ENCODE data around the gene LLCFC1. TPM values are rescaled to one million over a fixed set of nuclear protein-coding genes. Genes with fewer than 3 reads are reported as not detected.

LLCFC1 gene
- total RNA-seq, 2 experiments from 2014 or later, result not detected

- CTCF ChIA-PET (ENCODE audit: unreplicated experiment), result no interaction called here
- H3K79me2 ChIP-seq (ENCODE audit: insufficient read depth, low read depth, low read length), result no peaks in the 10 kb centered on the region
- TF ChIP-seq CTCF (conservative IDR thresholded peaks at IDR 0.05; ENCODE audit: low read length) (no peak), EZH2phosphoT487 (IDR thresholded peaks at IDR 0.05; ENCODE audit: borderline replicate concordance, low read depth, low read length) (no peak)
- POLR2A ChIA-PET, result no interaction called here
- H3K36me3 ChIP-seq (ENCODE audit: insufficient read depth, low read length), result no peaks in the 10 kb centered on the region
- no peak overlapping the region for H3K27ac ChIP-seq (ENCODE audit: low read depth, low read length, poor library complexity, severe bottlenecking)
- intact Hi-C loops (cut with micrococcal nuclease; ENCODE audit: unreplicated experiment), result no loop called here
- no peaks in the 10 kb centered on the region for H4K20me1 ChIP-seq (ENCODE audit: insufficient read depth, low read length)
- H3K9me3 ChIP-seq (ENCODE audit: low read length), result no peaks in the 10 kb centered on the region
- no peak overlapping the region for H3K4me3 ChIP-seq (ENCODE audit: low read depth, low read length, poor library complexity, severe bottlenecking)
- H3K9me2 ChIP-seq (ENCODE audit: insufficient read depth, low read length), result 0 out of 2 replicates have a peak, but pooled peaks cover 4% of the 10 kb centered on the region
- H2AFZ ChIP-seq (ENCODE audit: low read length), result no peak overlapping the region
- no TSS peak for BruUV-seq (replicated peaks)
- H3K4me1 ChIP-seq (ENCODE audit: insufficient read depth, low read length, poor library complexity, severe bottlenecking), result peaks cover 12% of the 10 kb centered on the region
- no peak overlapping the region for H3K4me2 ChIP-seq (ENCODE audit: low read length)
- DNase-seq (ENCODE audit: low spot score), result no peak
Observed at GRCh38 chr7:142930126-142930730, 9.1 kb upstream of the LLCFC1 start.

GRCh38 chr7:142932386-142933091 is 6.7 kb upstream of the LLCFC1 start:
- CTCF ChIA-PET (ENCODE audit: unreplicated experiment), result no interaction called here

More at GRCh38 chr7:142932386-142933091, 6.7 kb upstream of the LLCFC1 start:
- Histone ChIP-seq H2AFZ (ENCODE audit: low read length) (no peak overlapping the region), H3K79me2 (ENCODE audit: insufficient read depth, low read depth, low read length) (no peaks in the 10 kb centered on the region), H3K36me3 (ENCODE audit: insufficient read depth, low read length) (no peaks in the 10 kb centered on the region), H3K27ac (ENCODE audit: low read depth, low read length, poor library complexity, severe bottlenecking) (no peak overlapping the region), H3K9me3 (ENCODE audit: low read length) (no peaks in the 10 kb centered on the region), H3K4me3 (ENCODE audit: low read depth, low read length, poor library complexity, severe bottlenecking) (no peak overlapping the region), H4K20me1 (ENCODE audit: insufficient read depth, low read length) (no peaks in the 10 kb centered on the region), H3K4me2 (ENCODE audit: low read length) (no peak overlapping the region), H3K9me2 (ENCODE audit: insufficient read depth, low read length) (0 out of 2 replicates have a peak, but pooled peaks cover 4% of the 10 kb centered on the region), H3K4me1 (ENCODE audit: insufficient read depth, low read length, poor library complexity, severe bottlenecking) (peaks cover 3% of the 10 kb centered on the region)
- POLR2A ChIA-PET, result no interaction called here
- intact Hi-C loops (cut with micrococcal nuclease; ENCODE audit: unreplicated experiment), result no loop called here
- no TSS peak for BruUV-seq (replicated peaks)
- TF ChIP-seq EZH2phosphoT487 (IDR thresholded peaks at IDR 0.05; ENCODE audit: borderline replicate concordance, low read depth, low read length) (no peak), CTCF (conservative IDR thresholded peaks at IDR 0.05; ENCODE audit: low read length) (no peak)
- DNase-seq (ENCODE audit: low spot score), result no peak

All from OCI-LY7 (cell line).